Measurements from ENCODE around the gene MRPL48.
"Not testable (repeated sequence)": the region's sequence is repeated elsewhere in the genome, so short reads cannot be mapped to it uniquely, and the experiment has no call there.

DNA sequence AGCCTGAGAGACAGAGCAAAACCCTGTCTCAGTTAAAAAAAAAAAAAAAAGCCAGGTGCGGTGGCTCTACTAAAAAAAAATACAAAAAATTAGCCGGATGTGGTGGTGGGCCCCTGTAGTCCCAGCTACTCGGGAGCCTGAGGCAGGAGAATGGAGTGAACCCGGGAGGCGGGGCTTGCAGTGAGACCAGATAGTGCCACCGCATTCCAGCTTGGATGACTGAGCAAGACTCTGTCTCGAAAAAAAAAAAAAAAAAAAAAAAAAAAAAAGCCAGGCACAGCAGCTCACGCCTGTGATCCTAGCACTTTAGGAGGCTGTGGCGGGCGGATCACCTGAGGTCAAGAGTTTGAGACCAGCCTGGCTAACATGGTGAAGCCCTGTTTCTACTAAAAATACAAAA lies 92.8 kb downstream of the MRPL48 start:
- TF ChIP-seq KAT7 (CRISPR knock-in tag; IDR thresholded peaks at IDR 0.05; ENCODE audit: borderline replicate concordance); JUN (CRISPR knock-in tag; IDR thresholded peaks at IDR 0.05); TEAD4 (CRISPR knock-in tag; IDR thresholded peaks at IDR 0.05); ZNF219 (CRISPR knock-in tag; IDR thresholded peaks at IDR 0.05; ENCODE audit: borderline replicate concordance); TCF7 (CRISPR knock-in tag; IDR thresholded peaks at IDR 0.05; ENCODE audit: low read depth); NR1H2 (CRISPR knock-in tag; IDR thresholded peaks at IDR 0.05); FOXJ3 (CRISPR knock-in tag; IDR thresholded peaks at IDR 0.05; ENCODE audit: borderline replicate concordance); NFYB (CRISPR knock-in tag; conservative IDR thresholded peaks at IDR 0.05; ENCODE audit: low read depth); IRF2 (CRISPR knock-in tag; IDR thresholded peaks at IDR 0.05; ENCODE audit: borderline replicate concordance, low read depth); ESRRA (CRISPR knock-in tag; IDR thresholded peaks at IDR 0.05; ENCODE audit: borderline replicate concordance); SMAD3 (CRISPR knock-in tag; IDR thresholded peaks at IDR 0.05; ENCODE audit: borderline replicate concordance): not testable (repeated sequence)
- TF ChIP-seq, protein P1, sequence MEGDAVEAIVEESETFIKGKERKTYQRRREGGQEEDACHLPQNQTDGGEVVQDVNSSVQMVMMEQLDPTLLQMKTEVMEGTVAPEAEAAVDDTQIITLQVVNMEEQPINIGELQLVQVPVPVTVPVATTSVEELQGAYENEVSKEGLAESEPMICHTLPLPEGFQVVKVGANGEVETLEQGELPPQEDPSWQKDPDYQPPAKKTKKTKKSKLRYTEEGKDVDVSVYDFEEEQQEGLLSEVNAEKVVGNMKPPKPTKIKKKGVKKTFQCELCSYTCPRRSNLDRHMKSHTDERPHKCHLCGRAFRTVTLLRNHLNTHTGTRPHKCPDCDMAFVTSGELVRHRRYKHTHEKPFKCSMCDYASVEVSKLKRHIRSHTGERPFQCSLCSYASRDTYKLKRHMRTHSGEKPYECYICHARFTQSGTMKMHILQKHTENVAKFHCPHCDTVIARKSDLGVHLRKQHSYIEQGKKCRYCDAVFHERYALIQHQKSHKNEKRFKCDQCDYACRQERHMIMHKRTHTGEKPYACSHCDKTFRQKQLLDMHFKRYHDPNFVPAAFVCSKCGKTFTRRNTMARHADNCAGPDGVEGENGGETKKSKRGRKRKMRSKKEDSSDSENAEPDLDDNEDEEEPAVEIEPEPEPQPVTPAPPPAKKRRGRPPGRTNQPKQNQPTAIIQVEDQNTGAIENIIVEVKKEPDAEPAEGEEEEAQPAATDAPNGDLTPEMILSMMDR (IDR thresholded peaks at IDR 0.05): not testable (repeated sequence)
- TF ChIP-seq, protein P2, sequence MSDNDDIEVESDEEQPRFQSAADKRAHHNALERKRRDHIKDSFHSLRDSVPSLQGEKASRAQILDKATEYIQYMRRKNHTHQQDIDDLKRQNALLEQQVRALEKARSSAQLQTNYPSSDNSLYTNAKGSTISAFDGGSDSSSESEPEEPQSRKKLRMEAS (CRISPR knock-in tag; IDR thresholded peaks at IDR 0.05): not testable (repeated sequence)
